H9 (cell line): ENCODE data around the gene ECD. TPM values are rescaled to one million over a fixed set of nuclear protein-coding genes. Genes with fewer than 3 reads are reported as not detected.

Experiments used
- DNase-seq: peaks from one replicate; pipeline ENCODE4 v3.0.0-alpha.2; 2017
- H2AFZ ChIP-seq: one replicate; pipeline ENCODE4 v1.6.1; 2013; ENCODE audit warnings: mild to moderate bottlenecking, low read length, control low read depth, moderate library complexity
- H2AK5ac ChIP-seq: 2 replicates; pipeline ENCODE4 v1.6.1; 2013; ENCODE audit warnings: low read length, control low read depth, mixed read lengths; ENCODE audit not compliant: insufficient read length
- H2BK120ac ChIP-seq: one replicate; pipeline ENCODE4 v1.6.1; 2013; ENCODE audit warnings: low read depth, mild to moderate bottlenecking, low read length, control low read depth, inconsistent platforms; ENCODE audit not compliant: poor library complexity, severe bottlenecking
- H2BK12ac ChIP-seq: 2 replicates; pipeline ENCODE4 v1.6.1; 2013; ENCODE audit warnings: low read length, control low read depth, mixed read lengths, low read depth; ENCODE audit not compliant: insufficient read length
- H2BK15ac ChIP-seq: 2 replicates; pipeline ENCODE4 v1.6.1; 2013; ENCODE audit warnings: low read depth, low read length, control low read depth
- H2BK20ac ChIP-seq: one replicate; pipeline ENCODE4 v1.6.1; 2013; ENCODE audit warnings: low read depth, mild to moderate bottlenecking, low read length, control low read depth, inconsistent platforms; ENCODE audit not compliant: poor library complexity, severe bottlenecking
- H2BK5ac ChIP-seq: 2 replicates; pipeline ENCODE4 v1.6.1; 2013; ENCODE audit warnings: low read length, control low read depth, mixed read lengths; ENCODE audit not compliant: insufficient read length
- H3K14ac ChIP-seq: 2 replicates; pipeline ENCODE4 v1.6.1; 2013; ENCODE audit warnings: low read length, control low read depth; ENCODE audit not compliant: insufficient read depth
- H3K18ac ChIP-seq: 2 replicates; pipeline ENCODE4 v1.6.1; 2013; ENCODE audit warnings: low read depth, mild to moderate bottlenecking, mixed read lengths, low read length, control low read depth; ENCODE audit not compliant: insufficient read length
- H3K23ac ChIP-seq: 2 replicates; pipeline ENCODE4 v1.6.1; 2013; ENCODE audit warnings: low read length, control low read depth, mixed read lengths, low read depth; ENCODE audit not compliant: insufficient read length
- H3K23me2 ChIP-seq: 2 replicates; pipeline ENCODE4 v1.6.1; 2013; ENCODE audit warnings: low read depth, mild to moderate bottlenecking, mixed read lengths, low read length, control low read depth; ENCODE audit not compliant: insufficient read length, poor library complexity, severe bottlenecking
- H3K27ac ChIP-seq: 2 replicates; pipeline ENCODE4 v1.5.1; 2013; ENCODE audit warnings: low read length, control low read depth, mixed read lengths, low read depth; ENCODE audit not compliant: insufficient read length
- H3K27me3 ChIP-seq: 2 replicates; pipeline ENCODE4 v1.6.1; 2013; ENCODE audit warnings: low read length, control low read depth, inconsistent platforms; ENCODE audit not compliant: insufficient read depth
- H3K4ac ChIP-seq: 2 replicates; pipeline ENCODE4 v1.6.1; 2013; ENCODE audit warnings: low read depth, mild to moderate bottlenecking, control low read depth, inconsistent platforms, low read length, moderate library complexity
- H3K4me1 ChIP-seq: 2 replicates; pipeline ENCODE4 v1.6.1; 2013; ENCODE audit warnings: low read length, control low read depth, inconsistent platforms; ENCODE audit not compliant: insufficient read depth
- H3K4me2 ChIP-seq: 2 replicates; pipeline ENCODE4 v1.6.1; 2013; ENCODE audit warnings: low read length, control low read depth, mixed read lengths; ENCODE audit not compliant: insufficient read length, insufficient read depth
- H3K56ac ChIP-seq: 2 replicates; pipeline ENCODE4 v1.6.1; 2013; ENCODE audit warnings: low read depth, mild to moderate bottlenecking, mixed read lengths, low read length, control low read depth; ENCODE audit not compliant: insufficient read length
- H3K79me1 ChIP-seq: 2 replicates; pipeline ENCODE4 v1.6.1; 2013; ENCODE audit warnings: low read depth, mild to moderate bottlenecking, moderate library complexity, low read length, control low read depth, inconsistent platforms; ENCODE audit not compliant: insufficient read depth, poor library complexity, severe bottlenecking
- H3K79me2 ChIP-seq: 2 replicates; pipeline ENCODE4 v1.6.1; 2013; ENCODE audit warnings: low read length, control low read depth, inconsistent platforms; ENCODE audit not compliant: insufficient read depth
- H3K9ac ChIP-seq: 2 replicates; pipeline ENCODE4 v1.6.1; 2013; ENCODE audit warnings: low read length, control low read depth, mixed read lengths; ENCODE audit not compliant: insufficient read length; ENCODE audit errors: extremely low read depth
- H3K9me3 ChIP-seq: one replicate; pipeline ENCODE4 v1.6.1; 2013; ENCODE audit warnings: low read depth, low read length, inconsistent platforms; ENCODE audit not compliant: control insufficient read depth
- H3T11ph ChIP-seq: one replicate; pipeline ENCODE4 v1.6.1; 2013; ENCODE audit warnings: mild to moderate bottlenecking, low read length, control low read depth, inconsistent platforms
- H4K20me1 ChIP-seq: one replicate; pipeline ENCODE4 v1.6.1; 2013; ENCODE audit not compliant: control insufficient read depth, insufficient read length, insufficient read depth
- H4K5ac ChIP-seq: 2 replicates; pipeline ENCODE4 v1.6.1; 2013; ENCODE audit warnings: low read depth, mild to moderate bottlenecking, mixed read lengths, low read length, control low read depth; ENCODE audit not compliant: insufficient read length
- H4K8ac ChIP-seq: replicated peaks from 2 replicates; pipeline ENCODE4 v1.6.1; 2013; ENCODE audit warnings: low read length, control low read depth, mixed read lengths, low read depth; ENCODE audit not compliant: insufficient read length
- H4K91ac ChIP-seq: 2 replicates; pipeline ENCODE4 v1.6.1; 2013; ENCODE audit warnings: low read depth, mild to moderate bottlenecking, moderate library complexity, mixed read lengths, low read length, control low read depth; ENCODE audit not compliant: insufficient read length
- H3K27ac Mint-ChIP-seq, 3 experiments: 2 replicates in 2 of 3; 3 replicates in 1 of 3; pipeline ENCODE4 v1.8.0; 2020 to 2021; ENCODE audit warnings: mixed read lengths in 3 of 3, mild to moderate bottlenecking in 1 of 3, moderate library complexity in 1 of 3
- H3K27me3 Mint-ChIP-seq: 2 replicates; pipeline ENCODE4 v1.8.0; 2021; ENCODE audit warnings: low read depth, mild to moderate bottlenecking, moderate library complexity, mixed read lengths
- H3K36me3 Mint-ChIP-seq, 3 experiments: 2 replicates in 2 of 3; 3 replicates in 1 of 3; pipeline ENCODE4 v1.8.0; 2020 to 2021; ENCODE audit warnings: low read depth in 3 of 3, mixed read lengths in 3 of 3; ENCODE audit not compliant: insufficient read depth in 1 of 3
- H3K4me1 Mint-ChIP-seq, 2 experiments: 2 replicates each; pipeline ENCODE4 v1.8.0; 2020; ENCODE audit warnings: mixed read lengths in 2 of 2
- H3K4me3 Mint-ChIP-seq, 2 experiments: 2 replicates in 1 of 2; 3 replicates in 1 of 2; pipeline ENCODE4 v1.8.0; 2020 to 2021; ENCODE audit warnings: mild to moderate bottlenecking in 2 of 2, mixed read lengths in 2 of 2, moderate library complexity in 1 of 2
- H3K9me3 Mint-ChIP-seq, 2 experiments: 2 replicates in 1 of 2; 3 replicates in 1 of 2; pipeline ENCODE4 v1.8.0; 2020; ENCODE audit warnings: mild to moderate bottlenecking in 2 of 2, mixed read lengths in 2 of 2, moderate library complexity in 1 of 2
- WGBS: extraction: QIAGEN DNeasy Blood & Tissue Kit; methylation state at CpG from one replicate; pipeline ENCODE4 v1.1.7; 2013; ENCODE audit warnings: missing lambda C conversion rate, low lambda C conversion rate, mixed read lengths; ENCODE audit not compliant: insufficient read length; ENCODE audit errors: extremely low coverage; 5-methylcytosine and 5-hydroxymethylcytosine counted together
- total RNA-seq: library from RNA; stranded (reverse); gene quantifications from 2 replicates; pipeline ENCODE4 v1.2.1, GENCODE V29; 2021
- TF ChIP-seq, protein P1 (sequence below): fragments of 200-600 bp; sonication (generic); conservative IDR thresholded peaks from 3 replicates; pipeline ENCODE4 v1.8.0; 2021; ENCODE audit warnings: antibody characterized with exemption, mild to moderate bottlenecking

ECD gene
- total RNA-seq, 1 experiment from 2014 or later, result 41.6 TPM

GRCh38 chr10:73094986-73095480, 72.8 kb downstream of the ECD start:
- no peak overlapping the region for H3K27ac ChIP-seq
- no peak overlapping the region for H4K8ac ChIP-seq
- no CpG with 5 or more reads among the region's 5 CpGs for WGBS
- no peak overlapping the region for H4K91ac ChIP-seq
- no peak overlapping the region for H3K9ac ChIP-seq
- peak overlapping the region; percentile 78 for H3K4me2 ChIP-seq
- no peak for DNase-seq
- no peaks in the 10 kb centered on the region for H3K4me1 ChIP-seq
- H3K27ac Mint-ChIP-seq, result peak overlapping the region in 1 of 3 experiments; percentile 87; a peak in 1 of 7 replicates
- no peak overlapping the region for H2BK12ac ChIP-seq
- no peak overlapping the region for H2BK15ac ChIP-seq
- no peak overlapping the region for H2AK5ac ChIP-seq
- H2BK20ac ChIP-seq, result no peak overlapping the region
- H3K4me3 Mint-ChIP-seq, result peak overlapping the region; percentile 94 to 95
- TF ChIP-seq, protein P1, sequence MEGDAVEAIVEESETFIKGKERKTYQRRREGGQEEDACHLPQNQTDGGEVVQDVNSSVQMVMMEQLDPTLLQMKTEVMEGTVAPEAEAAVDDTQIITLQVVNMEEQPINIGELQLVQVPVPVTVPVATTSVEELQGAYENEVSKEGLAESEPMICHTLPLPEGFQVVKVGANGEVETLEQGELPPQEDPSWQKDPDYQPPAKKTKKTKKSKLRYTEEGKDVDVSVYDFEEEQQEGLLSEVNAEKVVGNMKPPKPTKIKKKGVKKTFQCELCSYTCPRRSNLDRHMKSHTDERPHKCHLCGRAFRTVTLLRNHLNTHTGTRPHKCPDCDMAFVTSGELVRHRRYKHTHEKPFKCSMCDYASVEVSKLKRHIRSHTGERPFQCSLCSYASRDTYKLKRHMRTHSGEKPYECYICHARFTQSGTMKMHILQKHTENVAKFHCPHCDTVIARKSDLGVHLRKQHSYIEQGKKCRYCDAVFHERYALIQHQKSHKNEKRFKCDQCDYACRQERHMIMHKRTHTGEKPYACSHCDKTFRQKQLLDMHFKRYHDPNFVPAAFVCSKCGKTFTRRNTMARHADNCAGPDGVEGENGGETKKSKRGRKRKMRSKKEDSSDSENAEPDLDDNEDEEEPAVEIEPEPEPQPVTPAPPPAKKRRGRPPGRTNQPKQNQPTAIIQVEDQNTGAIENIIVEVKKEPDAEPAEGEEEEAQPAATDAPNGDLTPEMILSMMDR, result no peak
- no peak overlapping the region for H3K14ac ChIP-seq
- no peaks in the 10 kb centered on the region for H4K20me1 ChIP-seq
- H3K27me3 Mint-ChIP-seq, result no peaks in the 10 kb centered on the region
- no peak overlapping the region for H3K4ac ChIP-seq
- no peak overlapping the region for H3K18ac ChIP-seq
- H3K56ac ChIP-seq, result no peak overlapping the region
- no peaks in the 10 kb centered on the region for H3K9me3 Mint-ChIP-seq
- no peak overlapping the region for H2BK5ac ChIP-seq
- no peaks in the 10 kb centered on the region for H3K79me1 ChIP-seq
- no peaks in the 10 kb centered on the region for H3K79me2 ChIP-seq
- H3K36me3 Mint-ChIP-seq, result no peaks in the 10 kb centered on the region
- H2BK120ac ChIP-seq, result no peak overlapping the region
- H3K23ac ChIP-seq, result no peak overlapping the region
- H2AFZ ChIP-seq, result no peak overlapping the region
- H3K9me3 ChIP-seq, result no peaks in the 10 kb centered on the region
- H3K27me3 ChIP-seq, result no peaks in the 10 kb centered on the region
- peaks cover 18 to 21% of the 10 kb centered on the region in 2 experiments for H3K4me1 Mint-ChIP-seq
- peaks cover 7% of the 10 kb centered on the region for H3K23me2 ChIP-seq
- H3T11ph ChIP-seq, result no peak overlapping the region
- no peak overlapping the region for H4K5ac ChIP-seq
